GM03348 (cell line): ENCODE data around the gene UBAC2.

ENCODE experiments used
- DNase-seq: peaks from one replicate; pipeline ENCODE4 v3.0.0; 2012; ENCODE audit warnings: low spot score

UBAC2 gene

DNA sequence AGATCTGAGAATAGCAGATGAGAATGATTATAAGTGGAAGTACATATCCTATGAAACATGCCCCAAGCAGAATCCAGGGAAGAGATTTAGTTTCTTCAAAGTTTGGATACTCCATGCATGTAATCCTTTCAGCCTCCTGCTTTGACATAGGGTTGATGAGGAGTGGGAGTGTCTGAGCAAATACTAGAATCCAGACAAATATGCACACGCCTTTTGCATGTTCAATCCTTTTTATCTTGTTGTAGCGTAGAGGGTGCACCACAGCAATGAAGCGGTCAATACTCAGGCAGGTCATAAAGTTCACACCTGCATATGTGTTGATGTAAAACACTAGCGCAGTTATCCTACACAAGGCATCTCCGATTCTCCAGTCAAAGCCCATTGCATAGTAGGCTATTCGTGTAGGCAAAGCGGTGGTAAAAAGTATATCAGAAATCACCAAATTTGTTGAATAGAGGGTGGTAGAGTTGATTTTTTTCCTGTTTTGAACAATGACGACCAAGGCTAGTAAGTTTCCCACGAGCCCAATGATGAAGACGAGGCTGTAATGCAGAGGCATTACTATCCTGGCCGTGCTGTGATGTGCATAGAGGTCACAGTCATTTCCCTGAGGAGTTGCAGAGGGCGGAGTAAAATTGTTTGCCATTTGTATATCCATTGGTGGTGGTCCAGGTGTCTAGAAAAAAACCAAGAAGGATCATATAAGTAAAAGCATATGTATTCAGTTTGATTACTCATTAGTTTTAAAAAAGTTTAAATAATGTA, 95.0 kb downstream of the UBAC2 start:
- DNase-seq: no peak

DNA sequence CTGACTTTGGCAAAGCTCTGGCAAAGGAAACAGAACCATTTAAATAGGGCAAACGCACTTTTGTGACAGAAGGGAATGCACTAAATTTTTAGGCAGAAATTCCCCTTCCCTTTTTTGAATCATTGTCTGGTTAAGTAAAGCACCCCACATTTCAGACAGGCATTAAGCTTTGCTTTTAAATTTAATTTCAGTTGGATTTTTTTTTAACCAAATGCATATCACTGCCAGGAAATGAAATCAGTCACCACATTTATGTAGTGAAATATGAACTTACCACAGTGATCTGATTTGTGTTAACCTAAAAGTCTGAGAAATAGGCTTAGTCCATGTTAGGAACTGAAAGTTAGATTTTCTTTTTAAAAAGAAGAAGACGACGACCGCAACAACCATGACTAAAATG, 95.7 kb downstream of the UBAC2 start:
- DNase-seq: no peak

DNA sequence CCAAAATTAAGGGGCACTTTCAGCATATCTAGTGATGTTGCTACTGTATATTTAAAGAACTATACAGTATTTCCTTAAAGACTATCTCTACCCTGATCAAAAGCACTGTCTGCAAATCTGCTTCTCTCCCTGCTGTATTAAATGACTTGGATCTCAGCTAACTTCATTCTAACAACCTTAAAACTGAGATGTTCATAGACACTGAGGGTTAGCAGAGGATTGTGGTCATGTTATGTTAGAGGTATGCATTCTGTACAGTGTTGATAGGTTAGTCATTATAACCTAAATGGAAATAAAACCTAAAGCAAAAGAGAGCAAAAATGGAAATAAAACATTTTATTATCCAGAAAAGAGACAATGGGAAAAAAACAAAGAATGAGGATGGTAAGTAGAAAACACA, 96.7 kb downstream of the UBAC2 start:
- DNase-seq: no peak

DNA sequence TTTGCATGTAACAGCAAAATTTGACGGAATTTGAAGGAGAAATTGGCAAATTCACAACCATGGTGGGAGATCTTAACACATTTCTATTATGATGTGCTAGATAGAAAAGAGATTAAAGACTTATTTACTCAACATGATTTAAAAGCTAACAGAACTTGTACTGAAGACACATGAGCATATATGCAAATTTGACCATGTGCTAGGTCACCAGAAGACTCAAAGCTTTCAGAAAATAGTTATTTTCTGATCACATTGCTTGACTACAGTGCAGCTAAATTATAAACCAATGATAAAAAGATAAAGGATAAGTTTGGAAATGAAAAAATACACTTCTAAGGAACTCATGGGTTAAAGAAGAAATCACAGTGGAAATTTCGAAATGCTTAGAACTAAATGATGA, 97.4 kb downstream of the UBAC2 start:
- DNase-seq: no peak

DNA sequence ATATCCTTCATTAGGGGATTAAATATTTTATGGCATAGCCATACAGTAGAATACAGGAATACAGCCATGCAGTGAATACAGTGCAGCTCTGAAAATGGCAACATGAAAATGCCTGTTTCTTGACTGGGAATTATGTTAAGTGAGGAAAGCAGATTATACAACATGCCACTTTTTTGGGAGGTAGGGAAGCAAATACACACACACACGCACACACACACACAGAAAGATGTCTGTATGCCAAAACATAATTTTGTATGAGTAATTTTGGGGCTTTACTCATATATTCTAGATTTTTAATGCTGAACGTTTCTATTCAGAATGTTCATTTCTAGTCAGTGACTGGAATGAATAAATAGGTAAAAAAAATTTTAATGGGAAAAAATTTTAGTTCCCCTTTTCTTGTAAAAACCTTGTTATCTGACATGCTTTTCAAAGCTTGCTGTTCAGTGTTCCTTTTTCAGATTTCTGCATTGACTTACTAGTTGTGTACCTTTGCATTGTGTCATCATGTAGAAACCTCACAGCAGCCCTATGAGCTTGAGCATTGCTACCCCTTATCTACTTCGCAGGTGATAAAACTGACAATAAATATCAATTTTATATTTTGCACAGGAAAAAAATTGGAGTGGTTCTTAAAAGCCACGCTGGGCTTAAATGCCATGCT, 98.7 kb downstream of the UBAC2 start:
- no peak for DNase-seq

DNA sequence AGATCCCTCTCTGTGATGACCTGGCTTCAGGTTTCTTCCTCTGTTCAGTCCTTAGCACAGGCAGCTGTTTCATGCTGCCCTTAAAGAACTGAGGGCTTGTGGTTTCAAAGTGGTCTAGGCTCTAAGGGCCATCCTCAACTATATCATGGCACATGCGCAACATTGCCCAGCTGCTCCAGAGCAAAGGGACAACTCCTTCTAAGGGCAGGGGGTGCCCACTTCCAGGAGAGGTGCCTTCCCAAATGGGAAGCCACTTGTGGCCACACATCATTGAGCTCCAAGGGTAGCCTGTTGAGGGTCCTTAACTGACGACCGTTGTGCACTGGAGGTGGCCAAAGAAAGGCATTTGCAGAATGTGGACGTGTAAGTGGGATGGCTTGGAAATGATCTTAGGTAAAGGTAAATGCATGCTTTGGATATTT, 99.3 kb downstream of the UBAC2 start:
- no peak for DNase-seq

DNA sequence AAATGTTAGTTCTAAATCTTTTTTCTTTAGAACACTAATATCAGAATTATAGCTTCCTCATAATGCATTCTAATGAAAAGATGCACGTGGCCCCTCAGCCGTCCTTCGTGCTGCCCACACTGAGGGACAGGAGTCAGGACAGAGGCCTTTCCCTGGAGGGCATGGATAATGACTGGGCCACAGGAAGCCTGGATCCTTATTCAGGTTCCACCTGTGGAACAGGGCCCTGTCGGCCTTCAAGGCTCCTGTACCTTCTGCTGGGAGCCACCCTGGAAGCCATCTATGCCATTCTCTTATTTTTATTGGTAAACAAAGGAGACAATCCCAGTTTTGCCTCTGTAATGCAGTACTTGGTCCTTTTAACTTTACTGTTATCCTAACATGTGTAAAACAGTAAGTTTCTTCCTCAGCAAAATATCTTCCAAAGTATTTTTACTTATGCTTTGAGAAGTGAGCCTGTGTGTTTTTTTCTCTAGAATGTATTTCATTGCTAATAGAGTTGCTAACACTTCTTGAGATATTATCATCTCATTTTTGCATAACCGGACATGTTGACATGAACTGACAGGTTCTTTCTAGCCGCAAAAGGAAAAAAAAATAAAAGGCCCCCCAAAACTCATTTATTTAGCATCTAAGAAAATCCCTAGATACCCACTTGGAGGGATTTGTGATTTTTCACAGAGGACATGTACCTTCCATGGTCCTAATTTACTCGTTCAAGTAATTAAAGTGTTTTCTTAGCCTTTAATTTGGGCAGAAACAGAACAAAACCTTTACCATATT, 100.6 kb downstream of the UBAC2 start:
- no peak for DNase-seq

DNA sequence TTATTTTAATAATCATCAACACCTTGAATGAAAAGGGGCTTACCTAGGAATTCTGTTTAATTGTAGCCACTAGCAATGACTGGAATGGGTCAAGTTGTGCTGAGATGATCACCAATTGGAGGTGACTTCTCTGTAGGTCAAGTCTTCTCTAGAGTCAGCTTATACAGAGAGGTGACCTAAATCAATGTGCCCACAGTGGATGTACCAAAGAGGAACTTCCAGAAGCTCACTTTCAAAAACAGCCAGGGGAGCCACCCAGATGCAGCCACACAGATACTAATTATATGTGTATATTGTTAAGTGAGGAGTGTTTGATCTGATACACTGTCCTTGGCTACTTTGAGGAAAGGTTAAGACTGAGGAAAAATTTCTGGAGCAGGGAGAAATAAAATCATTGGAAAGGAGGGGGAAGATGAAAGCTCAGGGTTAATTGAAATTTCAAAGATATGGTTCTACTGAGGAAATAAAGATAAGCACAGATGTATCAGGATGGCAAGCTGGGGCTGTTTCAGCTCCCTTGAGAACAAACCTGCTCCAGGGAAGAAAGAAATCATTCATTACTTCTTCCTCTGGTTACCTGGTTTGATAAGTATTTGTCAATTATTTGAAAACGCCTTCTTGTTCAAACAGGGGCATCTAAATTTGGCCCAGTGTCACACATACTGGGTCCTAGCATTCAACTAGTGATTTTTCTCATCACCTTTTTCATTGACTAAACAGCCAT, 101.4 kb downstream of the UBAC2 start:
- DNase-seq: no peak

DNA sequence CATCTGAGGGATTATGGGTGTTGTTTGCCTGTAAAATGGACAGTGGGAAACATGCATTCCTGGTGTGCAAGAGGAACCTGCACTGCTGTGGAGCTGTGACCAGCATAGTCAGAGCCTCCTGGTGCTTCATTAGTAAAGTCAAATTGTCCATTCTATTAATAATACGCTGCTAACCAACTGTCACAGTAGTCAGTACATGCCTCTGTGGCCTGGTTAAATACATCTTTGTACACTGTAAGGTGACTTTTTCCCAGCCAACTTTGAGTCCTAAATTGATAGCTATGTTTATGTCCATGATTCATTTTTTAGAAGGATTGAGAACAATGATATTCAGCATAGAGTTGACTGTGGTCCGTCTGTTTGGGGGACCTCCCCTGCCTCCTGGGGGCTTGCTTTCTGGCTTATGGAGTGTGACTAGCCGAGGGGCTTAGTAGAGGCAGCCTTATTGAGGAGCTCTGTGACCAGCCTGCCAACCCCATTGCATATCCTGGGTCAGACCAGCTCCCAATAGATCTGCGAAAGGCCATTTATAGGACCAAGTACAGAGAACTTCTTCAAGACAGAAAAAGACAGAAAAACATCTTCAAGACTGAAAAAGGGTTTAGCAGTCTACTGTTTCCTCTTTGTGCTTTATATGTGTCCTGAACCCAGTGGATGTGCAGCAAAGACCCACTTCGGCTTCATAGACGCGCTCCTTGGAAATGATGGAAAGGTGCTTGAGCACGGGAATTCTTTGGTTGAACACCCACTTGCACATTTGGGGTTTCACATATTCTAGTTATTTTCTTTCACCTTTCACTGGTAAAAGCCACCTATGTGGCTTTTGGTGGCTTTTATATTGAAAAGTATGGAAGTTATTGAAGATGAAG, 102.2 kb downstream of the UBAC2 start:
- DNase-seq: no peak

DNA sequence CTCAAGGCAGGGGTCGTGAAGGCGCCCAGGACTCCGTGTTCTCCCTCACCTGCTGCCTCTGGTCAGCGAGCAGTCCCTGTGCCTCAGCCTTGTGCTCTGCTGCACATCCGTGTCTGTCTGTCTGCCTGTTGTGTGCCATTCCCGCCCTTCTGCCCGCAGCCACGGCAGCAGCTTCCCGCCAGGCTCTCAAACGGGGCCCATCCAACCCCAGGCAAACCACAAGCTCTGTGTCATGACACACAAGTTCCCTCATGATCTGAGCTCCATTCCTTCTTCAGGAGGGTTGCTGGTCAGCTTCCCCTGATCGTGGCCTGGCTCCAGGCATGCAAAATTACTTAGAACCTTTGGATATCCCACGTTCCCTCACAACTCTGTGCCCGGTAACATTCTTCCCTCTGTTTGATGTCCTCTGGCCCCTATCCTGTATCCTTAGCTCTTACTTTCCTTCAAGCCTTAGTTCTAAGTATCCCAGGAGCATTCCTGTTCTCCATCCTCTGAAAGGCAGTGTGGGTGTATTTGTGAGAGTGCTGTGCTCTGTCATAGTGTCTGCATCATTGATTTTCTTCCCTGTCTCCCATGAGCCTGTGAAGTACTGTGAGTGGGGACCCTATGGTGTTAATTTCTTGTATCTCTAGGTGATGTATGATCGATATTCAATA, 103.3 kb downstream of the UBAC2 start:
- no peak for DNase-seq

DNA sequence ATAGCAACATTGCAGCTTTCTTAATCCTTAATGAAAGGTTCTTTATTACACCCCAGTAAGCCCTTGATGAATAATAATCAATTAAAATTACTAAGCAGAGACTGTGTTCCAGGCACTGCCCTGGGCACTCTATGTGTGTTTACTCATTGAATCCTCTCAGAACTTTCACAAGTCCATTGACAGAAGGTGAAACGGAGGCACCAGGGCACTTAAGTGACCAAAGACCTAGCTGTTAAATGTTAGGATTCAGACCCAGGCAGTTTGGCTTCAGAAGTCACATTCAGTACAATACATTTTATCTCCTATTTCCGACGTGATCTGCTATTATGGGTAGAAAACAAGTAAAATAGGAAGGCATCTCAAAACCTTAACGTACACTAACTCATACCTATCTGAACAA, 103.9 kb downstream of the UBAC2 start:
- no peak for DNase-seq

DNA sequence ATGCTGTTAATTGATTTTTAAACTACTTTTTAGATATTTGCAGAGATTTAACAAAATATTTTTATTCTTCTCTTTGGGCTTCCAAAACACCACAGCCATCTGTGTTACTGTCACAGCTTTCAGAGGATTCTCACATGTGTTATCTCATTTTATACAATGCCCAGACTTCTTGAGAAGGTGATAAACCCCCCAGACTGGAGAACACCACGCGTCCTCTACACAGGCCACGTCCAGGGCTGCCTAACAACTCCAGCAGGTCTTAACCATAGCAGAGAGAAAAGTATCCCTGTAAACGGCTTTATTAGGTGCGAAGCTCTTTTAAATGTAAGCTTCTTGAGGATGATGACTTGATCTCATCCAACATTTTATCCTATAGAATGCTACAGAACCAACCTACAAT, 104.5 kb downstream of the UBAC2 start:
- DNase-seq: no peak

DNA sequence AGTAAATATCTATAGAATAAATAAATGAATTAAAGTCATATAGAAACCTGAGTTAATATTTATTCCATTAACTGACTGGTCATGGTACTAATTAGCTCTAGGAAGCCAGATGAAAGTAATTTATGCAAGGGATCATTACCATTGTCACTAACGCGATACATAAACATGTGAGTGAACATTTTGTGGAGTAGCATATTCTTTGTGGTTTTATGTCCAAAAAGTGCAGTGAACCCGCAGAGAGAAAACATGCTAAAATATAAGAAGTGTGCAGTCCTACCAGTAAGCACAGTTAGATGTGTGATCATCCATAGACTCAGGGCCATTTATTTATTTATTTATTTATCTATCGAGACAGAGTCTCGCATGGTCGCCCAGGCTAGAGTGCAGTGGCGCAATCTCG, 104.9 kb downstream of the UBAC2 start:
- no peak for DNase-seq

DNA sequence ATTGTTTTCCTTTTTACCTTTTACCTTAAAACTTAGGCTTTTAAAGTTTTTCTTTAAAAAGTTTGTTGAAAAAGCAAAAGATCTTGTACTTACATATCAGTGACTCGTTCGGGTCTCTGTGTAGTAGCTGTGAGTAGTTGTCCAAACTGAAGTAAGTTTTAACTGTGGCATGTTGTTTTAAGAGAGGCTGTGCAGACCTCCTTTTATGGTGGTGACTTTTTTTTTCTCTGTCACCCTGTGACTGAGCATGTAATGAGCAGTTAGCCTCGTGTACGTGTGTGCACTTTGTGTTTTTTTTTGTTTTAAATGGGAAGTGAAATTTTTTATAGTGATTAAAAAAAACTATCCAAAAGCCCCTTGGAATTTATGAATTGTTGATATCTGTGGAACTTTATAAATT, 106.6 kb downstream of the UBAC2 start, which contains the start of gene GPR183:
Gene GPR183 (minus strand): TSS at position 153 of the 400 bp plus-strand sequence. CDS start 11,254 bp downstream, outside the sequence.
- no peak for DNase-seq

DNA sequence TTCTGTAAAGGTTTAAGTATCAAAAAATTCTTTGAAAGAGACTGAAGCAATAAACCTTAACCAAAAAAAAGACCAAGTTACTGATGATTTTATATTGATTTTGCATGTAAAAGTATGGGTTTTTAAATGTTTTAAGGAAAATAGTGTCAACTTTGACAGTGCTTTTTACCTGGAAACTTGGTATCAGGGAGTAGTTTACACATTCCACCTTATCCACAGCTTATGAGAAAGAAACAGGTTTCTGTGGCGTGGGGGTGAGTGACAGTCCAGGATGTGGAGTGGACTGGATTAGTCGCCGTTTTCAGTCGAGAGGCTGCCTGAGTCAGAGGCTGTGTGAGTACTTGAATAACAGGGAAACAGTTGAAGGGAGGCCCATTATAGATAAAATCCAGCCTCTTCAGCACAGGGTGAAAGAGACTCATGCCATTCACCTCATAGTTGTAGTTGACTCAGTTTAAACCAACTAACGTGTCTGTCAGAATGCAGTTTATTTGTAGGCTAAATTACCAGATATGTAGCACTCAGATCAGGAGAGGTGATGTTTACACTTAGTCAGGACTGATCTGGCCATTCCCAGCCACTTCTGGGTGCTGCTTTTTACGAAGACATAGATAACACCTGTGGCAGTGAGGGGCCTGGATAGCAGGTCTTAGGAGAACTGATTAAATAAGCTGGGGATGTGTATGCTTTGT, 107.1 kb downstream of the UBAC2 start:
- DNase-seq: peak; percentile 66

DNA sequence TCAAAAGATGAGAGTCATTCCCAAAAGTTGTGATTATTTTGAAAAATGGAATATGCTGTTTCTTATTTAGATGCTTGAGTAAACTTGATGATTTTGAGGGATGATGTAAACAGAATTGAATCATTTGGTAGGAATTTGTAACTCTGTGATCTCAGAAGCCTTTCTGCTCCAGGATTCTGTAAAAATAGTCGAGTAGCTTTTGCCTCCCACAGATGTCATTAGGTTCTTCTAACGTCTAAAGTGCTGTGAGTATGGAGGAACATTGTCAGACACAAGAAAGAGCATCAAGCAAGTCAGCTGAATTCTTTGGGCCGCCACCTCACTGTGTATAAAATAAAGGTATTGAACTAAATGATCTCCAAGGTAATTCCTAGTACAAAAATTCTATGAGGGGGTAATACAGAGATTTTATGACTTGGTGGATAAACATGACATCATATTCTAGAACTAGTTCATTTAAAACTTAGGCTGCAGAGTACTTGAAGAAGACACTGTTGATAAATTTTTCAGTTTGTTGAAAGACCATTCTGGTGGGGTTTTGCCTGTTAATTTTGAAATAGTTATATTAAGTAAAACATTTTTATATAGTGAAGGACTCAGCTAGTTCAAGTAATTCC, 107.9 kb downstream of the UBAC2 start:
- DNase-seq: peak; percentile 52

DNA sequence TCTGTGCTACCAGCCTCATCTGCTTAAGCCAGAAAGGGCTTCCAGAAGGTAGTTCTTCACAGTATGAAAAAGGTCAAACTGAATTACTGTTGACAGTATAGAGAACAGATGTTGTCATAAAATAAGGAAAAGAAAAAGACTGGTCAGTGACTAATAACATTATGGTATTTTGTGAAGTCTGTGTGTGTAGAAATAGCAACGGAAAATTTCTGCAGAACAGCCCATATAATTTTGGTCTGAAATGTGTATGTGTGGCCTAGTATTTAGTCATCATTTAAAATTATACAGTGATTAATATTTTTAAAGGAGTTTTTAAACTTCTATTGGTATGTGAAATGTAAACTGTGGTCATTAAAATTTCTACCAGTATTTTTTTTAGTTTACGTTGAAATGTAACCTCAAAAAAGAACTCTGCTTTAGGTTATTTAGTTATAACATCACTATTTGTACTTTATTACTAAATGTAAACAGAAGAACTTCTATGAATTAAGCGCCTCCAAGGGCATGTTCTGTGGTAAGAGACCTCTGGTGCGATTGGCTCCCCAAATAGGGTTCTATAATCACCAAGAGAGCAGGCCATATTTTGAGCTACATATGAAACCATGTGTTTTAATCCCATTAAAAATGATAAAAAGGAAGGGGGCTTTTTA, 109.9 kb downstream of the UBAC2 start:
- DNase-seq: peak; percentile 55

DNA sequence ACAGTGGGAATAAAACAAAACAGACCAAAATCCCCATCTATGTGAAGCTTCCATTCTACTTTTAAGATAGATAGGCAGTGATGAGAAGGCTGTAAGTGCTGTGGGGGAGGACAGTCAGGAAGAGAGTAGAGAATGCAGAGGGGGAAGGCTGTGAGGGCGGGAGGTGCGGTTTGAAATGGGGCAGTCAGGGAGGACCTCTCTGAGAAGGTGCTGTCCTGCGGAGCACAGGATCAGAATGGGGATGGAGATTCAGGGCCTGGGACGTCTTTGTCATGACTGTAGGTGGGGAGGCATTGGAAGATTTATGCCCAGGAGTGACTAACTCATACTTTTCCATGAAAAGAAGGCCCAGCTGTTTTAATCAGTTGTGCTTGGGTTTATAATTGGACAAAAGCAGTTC, 110.5 kb downstream of the UBAC2 start:
- peak; percentile 10 for DNase-seq
